HG03025 (cell line): ENCODE measurements around the gene DLGAP5.

Source experiments
- ATAC-seq: cut with Tn5 transposase; IDR thresholded peaks from one replicate; pipeline ENCODE4 v1.9.1; 2021; ENCODE audit warnings: mild to moderate bottlenecking, moderate library complexity; ENCODE audit not compliant: unreplicated experiment, low FRiP score

The DLGAP5 gene, protein sequence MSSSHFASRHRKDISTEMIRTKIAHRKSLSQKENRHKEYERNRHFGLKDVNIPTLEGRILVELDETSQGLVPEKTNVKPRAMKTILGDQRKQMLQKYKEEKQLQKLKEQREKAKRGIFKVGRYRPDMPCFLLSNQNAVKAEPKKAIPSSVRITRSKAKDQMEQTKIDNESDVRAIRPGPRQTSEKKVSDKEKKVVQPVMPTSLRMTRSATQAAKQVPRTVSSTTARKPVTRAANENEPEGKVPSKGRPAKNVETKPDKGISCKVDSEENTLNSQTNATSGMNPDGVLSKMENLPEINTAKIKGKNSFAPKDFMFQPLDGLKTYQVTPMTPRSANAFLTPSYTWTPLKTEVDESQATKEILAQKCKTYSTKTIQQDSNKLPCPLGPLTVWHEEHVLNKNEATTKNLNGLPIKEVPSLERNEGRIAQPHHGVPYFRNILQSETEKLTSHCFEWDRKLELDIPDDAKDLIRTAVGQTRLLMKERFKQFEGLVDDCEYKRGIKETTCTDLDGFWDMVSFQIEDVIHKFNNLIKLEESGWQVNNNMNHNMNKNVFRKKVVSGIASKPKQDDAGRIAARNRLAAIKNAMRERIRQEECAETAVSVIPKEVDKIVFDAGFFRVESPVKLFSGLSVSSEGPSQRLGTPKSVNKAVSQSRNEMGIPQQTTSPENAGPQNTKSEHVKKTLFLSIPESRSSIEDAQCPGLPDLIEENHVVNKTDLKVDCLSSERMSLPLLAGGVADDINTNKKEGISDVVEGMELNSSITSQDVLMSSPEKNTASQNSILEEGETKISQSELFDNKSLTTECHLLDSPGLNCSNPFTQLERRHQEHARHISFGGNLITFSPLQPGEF

DNA sequence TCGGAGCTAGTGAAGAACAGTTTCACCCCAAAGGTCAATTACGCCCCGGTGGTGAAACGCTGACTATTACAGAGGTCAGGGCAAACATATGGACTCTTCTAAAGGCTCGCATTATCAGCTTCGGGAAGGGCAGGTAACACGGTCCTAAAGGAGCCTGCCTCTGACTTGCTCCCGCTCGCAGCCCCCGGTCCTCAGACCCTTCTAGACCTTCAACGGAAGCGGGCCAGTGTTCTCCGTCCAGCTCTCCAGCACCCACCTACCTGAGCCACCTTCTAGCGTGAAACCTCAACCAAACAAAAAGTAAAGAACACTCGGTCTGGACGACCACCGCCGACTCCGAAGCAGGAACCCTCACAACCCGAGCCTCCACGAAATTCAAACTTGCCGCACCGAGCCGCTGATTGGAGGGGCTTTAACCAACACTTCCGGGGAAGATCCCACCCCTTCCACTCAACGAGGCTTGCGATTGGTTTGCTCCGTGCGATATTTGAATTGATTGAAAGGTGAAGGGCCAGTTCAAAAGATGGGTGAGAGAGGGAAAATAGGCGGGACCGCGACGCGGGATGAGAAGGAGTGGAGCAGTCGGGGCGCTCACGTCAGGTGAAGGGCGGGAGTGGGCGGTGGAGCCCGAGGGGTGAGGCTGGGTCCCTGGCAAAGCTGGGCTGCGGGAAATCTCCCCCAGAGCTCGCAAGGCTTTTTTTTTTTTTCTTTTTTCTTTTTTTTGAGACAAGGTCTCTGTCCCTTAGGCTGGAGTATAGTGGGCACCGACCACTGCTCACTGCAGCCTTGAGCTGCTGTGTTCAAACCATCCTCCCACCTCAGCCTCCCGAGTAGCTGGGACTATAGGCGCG, at the start of gene DLGAP5:
DLGAP5 (minus strand) TSS at position 383 of the 851 bp plus-strand sequence. CDS start 2,406 bp downstream, outside the sequence.
- peak; percentile 96 for ATAC-seq

DNA sequence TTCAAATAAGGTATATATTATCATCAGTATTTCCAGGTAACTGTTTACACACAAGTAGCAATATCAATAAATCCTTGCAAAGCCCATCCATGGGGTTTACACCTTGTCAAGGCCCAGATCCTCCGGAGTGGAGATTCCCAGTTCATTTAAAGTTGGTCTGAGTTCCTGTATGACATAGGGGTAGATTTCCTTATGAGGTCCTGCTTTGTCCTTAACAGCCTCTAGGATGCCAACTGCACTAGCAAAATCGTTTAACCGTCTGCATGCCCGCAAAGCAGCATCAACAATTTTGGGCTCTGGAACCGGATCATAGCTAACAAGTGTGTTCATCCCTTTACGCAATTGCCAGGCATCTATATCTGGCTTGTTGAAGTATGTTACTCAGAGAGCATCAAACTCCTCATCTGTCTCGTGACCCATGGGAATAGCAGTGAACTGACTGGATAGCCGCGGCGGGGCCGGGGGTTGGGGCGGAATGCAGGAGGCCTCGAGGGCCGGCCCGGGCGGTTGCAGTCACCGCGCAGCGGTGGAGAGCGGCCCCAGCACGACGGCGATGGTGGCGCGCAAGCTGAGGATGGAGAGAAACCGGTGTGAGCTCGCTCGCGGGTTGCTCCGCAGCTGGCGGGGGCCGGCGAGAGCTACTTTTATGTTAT, 49.3 kb upstream of the DLGAP5 start:
- no peak for ATAC-seq

DNA sequence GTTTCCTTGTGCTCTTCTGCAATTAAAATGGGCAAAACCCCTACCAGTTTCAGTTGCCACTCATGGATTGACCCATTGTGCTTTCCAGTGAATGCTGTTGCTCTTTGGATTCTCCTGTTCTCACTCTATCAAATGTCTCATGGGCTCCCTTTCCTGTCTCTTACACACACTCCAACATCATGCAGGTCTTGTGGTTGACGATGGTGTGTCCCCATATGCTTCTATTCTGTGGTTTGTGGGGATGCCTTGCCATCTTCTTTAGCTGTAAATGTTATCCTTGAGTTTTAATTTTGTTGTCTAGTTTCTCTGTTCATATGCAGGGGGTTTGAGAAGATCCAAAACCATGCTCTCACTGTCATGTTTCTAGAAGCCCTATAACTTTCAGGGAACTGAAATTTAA, 47.9 kb upstream of the DLGAP5 start:
- ATAC-seq, result no peak

DNA sequence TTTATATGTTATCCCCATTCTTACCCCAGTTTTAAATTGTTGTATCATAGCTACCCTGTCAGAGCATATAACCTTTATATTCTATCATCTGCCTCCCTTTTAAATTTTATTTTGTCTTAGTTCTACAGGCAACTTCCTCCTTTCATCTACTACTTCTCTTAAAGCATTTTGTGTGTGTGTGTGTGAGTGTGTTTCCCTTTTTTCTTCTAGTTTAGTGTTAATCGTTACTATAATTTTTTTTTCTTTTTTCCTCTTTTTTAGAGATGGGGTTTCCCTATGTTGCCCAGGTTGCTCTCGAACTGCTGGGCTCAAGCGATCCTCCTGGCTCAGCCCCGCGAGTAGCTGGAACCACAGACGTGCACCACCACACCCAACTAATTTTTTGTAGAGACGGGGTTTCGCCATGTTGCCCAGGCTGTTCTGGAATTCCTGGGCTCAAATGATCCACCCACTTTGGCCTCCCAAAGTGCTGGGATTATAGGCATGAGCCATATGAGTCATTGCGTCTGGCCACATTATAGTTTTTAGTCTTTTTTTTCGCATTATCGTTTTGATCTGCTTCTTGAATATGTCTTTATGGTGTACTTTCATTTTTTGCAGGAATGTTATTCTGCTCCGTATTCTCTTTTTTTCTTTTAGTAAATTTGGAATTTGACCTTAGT, 46.8 kb upstream of the DLGAP5 start:
- ATAC-seq, result no peak

DNA sequence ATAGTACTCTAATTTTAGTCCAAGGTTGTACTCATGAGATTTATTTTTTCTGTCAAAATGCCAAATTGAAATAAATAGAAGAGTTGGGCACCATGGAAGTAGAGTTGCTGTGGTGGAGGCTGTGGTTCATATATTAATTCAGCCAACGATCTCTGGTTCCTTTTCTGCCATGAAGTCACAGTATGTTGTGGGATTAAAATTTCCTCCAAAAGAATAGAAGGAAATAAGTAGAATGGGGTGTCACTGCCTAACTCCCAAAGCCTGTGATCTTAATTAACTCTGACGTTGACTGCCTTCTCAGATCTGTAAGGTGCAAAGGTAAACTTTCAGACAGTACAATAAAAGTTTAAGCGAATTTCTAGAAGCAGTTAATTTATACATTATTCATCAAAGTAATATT, 42.2 kb upstream of the DLGAP5 start:
- ATAC-seq, result no peak

DNA sequence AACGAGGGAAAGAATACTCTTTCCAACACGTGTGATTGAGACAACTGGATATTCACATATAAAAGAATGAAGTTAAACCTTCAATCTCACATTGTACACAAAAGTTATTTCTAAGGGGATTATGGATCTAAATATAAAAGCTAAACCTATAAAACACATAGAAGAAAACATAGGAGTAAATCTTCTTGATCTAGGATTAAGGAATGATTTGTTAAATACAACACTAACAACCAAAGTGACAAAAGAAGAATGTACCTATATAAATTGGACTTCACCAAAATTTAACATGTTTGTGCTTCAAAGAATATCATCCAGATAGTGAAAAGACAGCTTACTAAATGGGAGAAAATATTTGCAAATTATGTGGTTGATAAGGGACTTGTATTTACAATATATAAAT, 36.9 kb upstream of the DLGAP5 start:
- no peak for ATAC-seq

DNA sequence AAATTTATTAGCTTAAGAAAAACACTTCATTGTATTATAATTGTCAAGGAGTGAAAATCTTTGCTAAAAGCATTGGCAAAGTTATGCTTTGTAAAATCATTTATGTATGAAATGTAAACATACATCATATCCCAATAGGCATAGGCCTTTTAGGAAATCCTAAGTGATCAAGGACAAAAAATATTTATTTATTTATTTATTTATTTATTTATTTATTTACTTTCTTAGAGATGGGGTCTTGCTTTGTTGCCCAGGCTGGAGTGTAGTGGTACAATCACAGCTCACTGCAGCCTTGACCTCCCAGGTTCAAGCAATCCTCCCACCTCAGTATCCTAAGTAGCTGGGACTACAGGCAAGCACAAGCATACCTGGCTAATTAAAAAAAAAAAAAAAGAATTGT, 32.0 kb upstream of the DLGAP5 start:
- ATAC-seq, result no peak

DNA sequence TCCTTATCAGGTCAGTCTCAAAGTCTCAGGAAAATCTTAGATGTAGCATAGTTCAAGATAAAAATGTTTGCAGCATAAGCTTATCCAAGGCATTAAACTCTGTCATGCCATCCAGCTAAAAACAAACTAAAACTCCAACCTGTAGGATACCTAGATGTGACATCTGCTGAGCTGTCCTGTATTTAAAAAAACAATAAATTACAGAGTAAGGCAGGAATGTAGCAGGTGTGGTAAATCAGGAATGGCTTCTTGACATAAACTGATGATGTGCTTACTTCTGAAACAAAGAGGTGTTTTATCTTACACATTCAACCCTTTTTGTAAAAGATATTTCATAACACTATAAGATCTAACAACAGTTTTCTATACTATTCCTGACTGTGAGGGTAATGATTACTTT, 30.6 kb upstream of the DLGAP5 start:
- no peak for ATAC-seq

DNA sequence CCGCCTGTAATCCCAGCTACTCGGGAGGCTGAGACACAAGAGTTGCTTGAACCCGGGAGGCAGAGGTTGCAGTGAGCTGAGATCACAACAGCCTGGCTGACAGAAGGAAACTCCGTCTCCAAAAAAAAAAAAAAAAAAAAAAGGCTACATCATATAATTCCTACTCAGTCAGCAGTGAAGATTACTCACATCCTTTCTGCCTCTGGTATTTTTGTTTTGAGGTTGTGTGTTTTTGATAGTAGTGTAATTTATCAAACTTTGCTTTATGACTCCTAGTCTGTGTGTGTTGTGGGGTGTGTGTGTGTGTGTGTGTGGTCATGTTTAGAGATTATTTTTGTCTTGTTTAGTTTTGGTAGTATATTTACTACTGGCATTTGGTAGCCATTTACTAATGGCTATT, 29.8 kb upstream of the DLGAP5 start:
- ATAC-seq, result no peak

DNA sequence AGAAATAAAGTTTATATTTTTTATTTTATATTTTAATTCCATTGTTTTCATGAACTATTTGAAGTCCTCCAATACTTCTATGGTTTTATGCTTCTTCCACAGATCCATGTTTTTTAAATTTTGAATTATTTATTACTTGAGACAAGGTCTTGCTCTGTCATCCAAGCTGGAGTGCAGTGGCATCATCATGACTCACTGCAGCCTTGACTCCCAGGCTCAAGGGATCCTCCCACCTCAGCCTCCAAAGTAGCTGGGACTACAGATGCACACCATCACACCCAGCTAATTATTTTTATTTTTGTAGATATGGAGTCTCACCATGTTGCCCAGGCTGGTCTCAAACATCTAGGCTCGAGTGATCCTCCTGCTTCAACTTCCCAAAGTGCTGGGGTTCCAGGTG, 28.8 kb upstream of the DLGAP5 start:
- no peak for ATAC-seq

DNA sequence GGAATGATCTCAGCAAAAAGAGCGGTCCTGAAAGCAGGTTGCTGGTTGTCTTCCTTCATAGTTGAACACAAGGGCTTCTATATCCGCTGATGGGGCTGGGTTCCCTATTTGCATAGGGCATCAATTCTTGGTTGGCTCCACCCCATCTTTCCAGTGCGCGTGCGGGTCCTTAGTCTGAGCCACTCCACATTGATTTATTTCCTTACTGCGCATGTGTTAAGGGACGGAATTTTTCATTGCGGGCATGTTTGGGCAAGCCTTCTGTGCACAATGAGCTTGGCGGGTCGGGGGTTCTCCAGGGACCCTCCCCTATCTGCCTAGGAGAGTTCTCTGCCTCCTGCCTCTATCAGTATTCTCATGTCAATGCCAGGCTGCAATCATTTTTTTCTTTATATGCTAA, 21.2 kb upstream of the DLGAP5 start:
- no peak for ATAC-seq

DNA sequence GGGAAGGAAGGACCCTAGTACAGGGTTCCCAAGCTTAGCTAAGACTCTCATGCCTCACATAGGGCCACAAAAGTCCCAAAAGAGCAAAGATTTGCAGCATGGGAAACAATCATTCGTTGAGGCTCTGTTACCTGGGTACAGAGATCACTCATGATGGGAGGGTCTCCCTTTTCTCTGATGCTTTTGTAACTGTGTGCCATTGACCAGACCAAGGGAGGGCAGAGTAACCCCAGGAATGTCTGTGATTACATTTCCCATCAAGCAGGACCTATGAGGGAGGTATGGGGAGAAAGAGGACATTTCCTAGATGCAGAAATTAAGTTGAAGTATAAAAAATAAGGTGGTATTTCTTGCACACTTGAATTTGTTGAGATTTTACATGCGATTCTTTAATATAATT, 16.4 kb upstream of the DLGAP5 start:
- ATAC-seq, result no peak

DNA sequence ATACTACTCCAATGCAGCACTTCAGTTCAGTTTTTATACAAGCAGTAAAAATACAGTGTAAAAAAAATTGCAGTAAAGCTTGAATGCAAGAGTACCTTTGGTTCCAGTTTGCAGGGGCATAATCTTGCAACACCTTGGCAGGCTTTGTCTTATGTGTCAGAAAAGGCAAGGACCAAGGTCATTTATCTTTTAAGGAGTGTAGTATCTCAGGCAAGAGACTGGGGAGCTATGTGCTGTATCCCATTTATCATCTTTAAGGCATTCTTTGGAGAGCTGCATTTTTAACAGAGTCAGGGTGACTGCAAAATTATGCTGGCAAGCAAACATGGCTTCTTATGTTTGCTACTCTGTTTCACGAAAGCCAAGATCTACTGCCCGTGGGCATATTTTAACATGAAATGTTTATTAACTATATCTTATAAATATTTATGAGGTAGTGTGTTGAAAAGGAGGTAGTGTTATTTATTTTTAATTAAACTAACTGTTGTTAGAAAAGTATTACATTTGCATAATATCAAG, 14.8 kb upstream of the DLGAP5 start:
- no peak for ATAC-seq

DNA sequence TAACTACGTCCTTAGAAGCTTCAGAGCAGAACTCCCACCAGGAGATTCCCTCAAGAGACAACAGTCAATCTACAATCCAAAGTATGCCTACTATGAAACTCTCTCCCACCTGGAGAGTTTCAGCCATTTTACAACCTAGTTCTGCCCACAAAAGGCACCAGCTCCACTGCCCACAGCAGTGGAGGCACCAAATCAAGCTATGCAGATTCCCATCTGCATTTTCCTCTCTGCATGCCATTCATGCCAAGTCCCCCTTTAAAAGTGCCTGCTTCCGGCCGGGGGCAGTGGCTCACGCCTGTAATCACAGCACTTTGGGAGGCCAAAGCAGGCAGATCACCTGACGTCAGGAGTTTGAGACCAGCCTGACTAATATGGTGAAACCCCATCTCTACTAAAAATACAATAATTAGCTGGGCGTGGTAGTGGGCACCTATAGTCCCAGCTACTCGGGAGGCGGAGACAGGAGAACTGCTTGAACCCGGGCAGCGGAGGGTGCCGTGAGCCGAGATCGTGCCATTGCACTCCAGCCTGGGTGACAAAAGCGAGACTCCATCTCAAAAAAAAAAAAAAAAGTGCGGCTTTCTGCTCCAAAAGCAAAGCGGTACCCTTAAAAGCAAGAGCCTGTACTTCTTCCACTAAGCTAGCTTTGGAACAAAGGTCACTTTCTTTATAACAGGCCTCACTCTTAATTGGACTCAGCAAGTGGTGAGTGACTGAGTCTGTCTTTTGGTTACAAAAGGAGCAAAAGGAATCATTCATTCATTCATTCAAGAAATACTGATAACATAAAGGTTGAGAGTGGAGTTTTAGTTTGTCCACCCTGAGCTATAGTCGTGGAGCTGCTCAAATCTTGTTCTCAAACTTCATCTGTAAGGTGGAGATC, 10.1 kb upstream of the DLGAP5 start:
- ATAC-seq, result no peak

DNA sequence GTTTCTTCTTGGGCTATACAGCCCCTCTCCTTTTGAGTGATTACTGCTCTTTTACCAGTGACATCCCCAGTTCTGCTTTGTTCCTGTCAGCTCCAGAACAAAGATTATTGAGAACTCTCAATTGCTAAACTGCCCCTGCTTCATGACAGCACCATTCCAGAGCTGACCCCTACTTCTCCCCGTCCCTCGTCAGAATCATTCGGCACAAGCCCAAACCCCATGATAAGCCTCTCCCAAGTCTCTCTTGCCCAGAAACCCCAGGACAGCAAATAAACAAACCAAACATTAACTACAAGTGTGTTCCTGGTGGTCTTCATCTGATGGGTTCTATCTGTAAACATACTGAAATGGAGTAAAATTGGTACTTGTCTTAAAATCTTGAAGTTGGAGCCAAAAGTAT, 9.3 kb upstream of the DLGAP5 start:
- no peak for ATAC-seq

DNA sequence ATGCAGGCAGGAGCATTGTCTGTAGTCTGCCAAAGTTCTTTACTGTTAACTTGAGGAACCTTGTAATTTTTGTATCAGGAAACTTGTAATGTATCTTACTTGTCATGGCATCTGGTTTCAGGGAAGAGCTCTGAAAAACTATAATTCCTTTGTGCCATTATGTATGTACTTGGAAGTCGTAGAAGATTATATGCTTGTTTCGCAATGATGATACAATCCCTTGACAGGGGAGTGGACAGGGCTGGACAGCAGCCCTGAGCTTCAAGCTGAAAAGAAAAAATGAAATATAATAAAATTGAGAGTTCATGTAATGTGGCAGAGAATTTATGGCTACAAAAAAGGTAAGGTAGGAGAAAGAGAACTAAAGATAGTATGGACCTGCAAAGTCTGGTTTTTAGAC, 7.4 kb upstream of the DLGAP5 start:
- ATAC-seq, result no peak

DNA sequence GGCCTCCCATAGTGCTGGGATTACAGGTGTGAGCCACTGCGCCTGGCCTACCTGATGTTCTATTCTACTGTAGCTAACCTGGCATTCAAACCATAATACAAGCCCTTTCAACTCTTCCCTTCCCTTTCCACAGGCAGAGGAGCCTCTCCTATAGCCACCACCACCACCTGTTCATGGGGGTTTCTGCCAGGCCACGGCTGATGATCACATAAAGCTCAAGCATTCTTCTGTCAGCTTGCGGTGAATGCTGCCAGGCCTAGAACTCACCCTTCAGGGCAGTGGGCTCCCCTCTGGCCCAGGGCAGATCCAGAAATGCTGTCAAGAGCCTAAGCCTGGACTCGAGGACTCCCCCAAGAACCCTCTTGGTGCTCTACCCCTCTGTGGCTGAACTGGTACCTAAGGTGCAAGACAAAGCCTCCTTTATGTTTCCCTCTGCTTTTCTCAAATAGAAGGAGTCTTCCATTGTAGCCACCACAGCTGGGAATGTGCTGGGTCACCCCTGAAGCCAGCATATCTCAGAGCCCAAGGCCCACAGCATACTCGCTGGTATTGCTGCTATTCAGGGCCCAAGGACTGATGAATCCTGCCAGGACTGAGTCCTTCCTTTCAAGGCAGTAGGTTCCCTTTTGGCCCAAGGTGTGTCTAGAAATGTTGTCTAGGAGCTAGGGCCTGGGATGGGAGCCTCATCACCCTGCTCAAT, 3.4 kb upstream of the DLGAP5 start:
- no peak for ATAC-seq

DNA sequence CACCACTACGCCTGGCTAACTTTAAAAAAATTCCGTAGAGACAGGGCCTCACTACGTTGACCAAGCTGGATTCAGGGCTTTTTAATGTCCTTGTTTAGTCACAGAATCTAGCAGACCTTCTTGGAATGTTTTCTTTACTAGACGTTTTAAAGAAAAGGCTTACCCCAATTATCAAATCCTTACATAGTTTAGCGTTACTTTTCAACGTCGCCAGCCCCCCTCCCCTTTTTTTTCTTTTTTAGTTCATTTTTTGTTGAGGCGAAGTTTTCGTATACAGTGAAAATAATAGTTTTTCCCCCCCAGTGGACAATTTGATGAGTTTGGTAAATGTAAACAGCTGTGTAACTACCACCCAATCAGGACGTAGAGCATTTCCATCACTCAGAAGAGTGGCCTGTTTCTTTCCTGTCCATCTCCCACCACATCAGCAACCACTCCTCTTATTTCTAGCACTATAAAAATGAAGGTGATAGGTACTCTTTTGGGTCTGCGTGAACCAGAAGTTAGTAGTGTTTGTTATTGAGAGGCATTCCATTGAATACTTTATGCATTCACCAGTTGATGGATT, 753 bp upstream of the DLGAP5 start:
- ATAC-seq, result no peak
